Neural crest cell (in vitro differentiated cells): Measurements from ENCODE around the gene ADD2. TPM values are rescaled to one million over a fixed set of nuclear protein-coding genes. Genes with fewer than 3 reads are reported as not detected.

Source experiments
- DNase-seq: peaks from one replicate; pipeline ENCODE4 v3.0.0; 2021; ENCODE audit warnings: low read depth, mixed read lengths, low spot score
- H3K27ac Mint-ChIP-seq: one replicate; pipeline ENCODE4 v1.8.0; 2021; ENCODE audit warnings: mild to moderate bottlenecking, mixed read lengths; ENCODE audit not compliant: unreplicated experiment
- H3K27me3 Mint-ChIP-seq: 2 replicates; pipeline ENCODE4 v1.8.0; 2021; ENCODE audit warnings: low read depth, mild to moderate bottlenecking, mixed read lengths
- H3K36me3 Mint-ChIP-seq: 2 replicates; pipeline ENCODE4 v1.8.0; 2021; ENCODE audit warnings: low read depth, mild to moderate bottlenecking, mixed read lengths
- H3K4me1 Mint-ChIP-seq: 2 replicates; pipeline ENCODE4 v1.8.0; 2021; ENCODE audit warnings: mixed read lengths
- H3K4me3 Mint-ChIP-seq: one replicate; pipeline ENCODE4 v1.8.0; 2021; ENCODE audit warnings: mild to moderate bottlenecking, mixed read lengths
- H3K9me3 Mint-ChIP-seq: 2 replicates; pipeline ENCODE4 v1.8.0; 2021; ENCODE audit warnings: mixed read lengths
- total RNA-seq: library from RNA; stranded (reverse); gene quantifications from 2 replicates; pipeline ENCODE4 v1.2.1, GENCODE V29; 2021
- TF ChIP-seq, protein P1 (sequence below): fragments of 200-600 bp; sonication (generic); conservative IDR thresholded peaks from 2 replicates; pipeline ENCODE4 v1.5.0; 2021; ENCODE audit warnings: antibody characterized with exemption, mild to moderate bottlenecking

The ADD2 gene
- total RNA-seq, 1 donor from 2014 or later: 31.8 TPM

GRCh38 chr2:70753031-70753430, 15.0 kb downstream of the ADD2 start:
- DNase-seq: no peak
- Mint-ChIP-seq H3K36me3 (no peaks in the 10 kb centered on the region), H3K4me1 (no peaks in the 10 kb centered on the region), H3K4me3 (no peak overlapping the region), H3K9me3 (no peaks in the 10 kb centered on the region), H3K27ac (no peak overlapping the region), H3K27me3 (peaks cover 7% of the 10 kb centered on the region)
- TF ChIP-seq, protein P1, sequence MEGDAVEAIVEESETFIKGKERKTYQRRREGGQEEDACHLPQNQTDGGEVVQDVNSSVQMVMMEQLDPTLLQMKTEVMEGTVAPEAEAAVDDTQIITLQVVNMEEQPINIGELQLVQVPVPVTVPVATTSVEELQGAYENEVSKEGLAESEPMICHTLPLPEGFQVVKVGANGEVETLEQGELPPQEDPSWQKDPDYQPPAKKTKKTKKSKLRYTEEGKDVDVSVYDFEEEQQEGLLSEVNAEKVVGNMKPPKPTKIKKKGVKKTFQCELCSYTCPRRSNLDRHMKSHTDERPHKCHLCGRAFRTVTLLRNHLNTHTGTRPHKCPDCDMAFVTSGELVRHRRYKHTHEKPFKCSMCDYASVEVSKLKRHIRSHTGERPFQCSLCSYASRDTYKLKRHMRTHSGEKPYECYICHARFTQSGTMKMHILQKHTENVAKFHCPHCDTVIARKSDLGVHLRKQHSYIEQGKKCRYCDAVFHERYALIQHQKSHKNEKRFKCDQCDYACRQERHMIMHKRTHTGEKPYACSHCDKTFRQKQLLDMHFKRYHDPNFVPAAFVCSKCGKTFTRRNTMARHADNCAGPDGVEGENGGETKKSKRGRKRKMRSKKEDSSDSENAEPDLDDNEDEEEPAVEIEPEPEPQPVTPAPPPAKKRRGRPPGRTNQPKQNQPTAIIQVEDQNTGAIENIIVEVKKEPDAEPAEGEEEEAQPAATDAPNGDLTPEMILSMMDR: no peak

DNA sequence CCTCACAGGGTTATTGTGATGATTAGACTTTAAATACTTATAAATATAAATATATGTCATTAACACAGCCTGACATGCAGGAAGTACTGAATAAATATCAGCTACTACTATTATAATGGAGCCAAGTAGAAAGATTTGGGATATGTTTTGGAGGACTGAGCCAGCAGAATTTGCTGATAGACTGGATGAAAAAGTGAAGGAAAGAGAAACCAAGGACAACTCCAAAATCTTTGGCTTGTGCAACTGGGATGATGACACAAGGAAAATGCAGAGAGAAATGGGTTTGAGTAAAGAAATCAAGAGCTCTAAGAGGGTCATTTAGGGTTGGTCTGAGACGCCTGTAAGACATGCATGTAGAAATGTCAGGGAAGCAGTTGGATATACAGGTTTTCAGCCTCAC, 15.6 kb downstream of the ADD2 start:
- H3K27me3 Mint-ChIP-seq: peaks cover 7% of the 10 kb centered on the region
- peaks cover 3% of the 10 kb centered on the region for H3K4me1 Mint-ChIP-seq
- H3K27ac Mint-ChIP-seq: no peak overlapping the region
- DNase-seq: no peak
- H3K9me3 Mint-ChIP-seq: peaks cover 1% of the 10 kb centered on the region
- TF ChIP-seq, protein P1: no peak
- no peak overlapping the region for H3K4me3 Mint-ChIP-seq
- H3K36me3 Mint-ChIP-seq: no peaks in the 10 kb centered on the region

- H3K4me3 Mint-ChIP-seq: no peak overlapping the region
- TF ChIP-seq, protein P1: no peak
- peaks cover 4% of the 10 kb centered on the region for H3K9me3 Mint-ChIP-seq
- DNase-seq: no peak
- peaks cover 7% of the 10 kb centered on the region for H3K27me3 Mint-ChIP-seq
- H3K27ac Mint-ChIP-seq: no peak overlapping the region
- H3K36me3 Mint-ChIP-seq: no peaks in the 10 kb centered on the region
- H3K4me1 Mint-ChIP-seq: peaks cover 5% of the 10 kb centered on the region
Measured at GRCh38 chr2:70751881-70752280, 16.1 kb downstream of the ADD2 start.

DNA sequence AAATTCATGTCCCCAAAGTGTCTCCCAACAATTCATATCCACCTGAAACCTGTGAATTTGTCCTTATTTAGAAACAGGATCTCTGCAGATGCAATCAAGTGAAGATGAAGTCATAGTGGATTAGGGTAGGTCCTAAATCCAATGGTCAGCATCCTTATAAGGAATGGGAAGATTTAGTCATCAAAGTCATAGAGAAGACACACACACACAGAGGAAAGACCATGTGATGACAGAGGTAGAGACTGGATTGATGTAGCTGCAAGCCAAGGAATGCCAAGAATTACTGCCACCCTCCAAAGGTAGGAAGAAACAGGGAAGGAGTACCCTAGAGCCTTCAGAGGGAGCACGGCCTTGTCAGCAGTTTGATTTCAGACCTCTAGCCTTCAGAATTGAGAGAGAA, 17.7 kb downstream of the ADD2 start:
- no peak for DNase-seq
- no peaks in the 10 kb centered on the region for H3K36me3 Mint-ChIP-seq
- no peak overlapping the region for H3K27ac Mint-ChIP-seq

DNA sequence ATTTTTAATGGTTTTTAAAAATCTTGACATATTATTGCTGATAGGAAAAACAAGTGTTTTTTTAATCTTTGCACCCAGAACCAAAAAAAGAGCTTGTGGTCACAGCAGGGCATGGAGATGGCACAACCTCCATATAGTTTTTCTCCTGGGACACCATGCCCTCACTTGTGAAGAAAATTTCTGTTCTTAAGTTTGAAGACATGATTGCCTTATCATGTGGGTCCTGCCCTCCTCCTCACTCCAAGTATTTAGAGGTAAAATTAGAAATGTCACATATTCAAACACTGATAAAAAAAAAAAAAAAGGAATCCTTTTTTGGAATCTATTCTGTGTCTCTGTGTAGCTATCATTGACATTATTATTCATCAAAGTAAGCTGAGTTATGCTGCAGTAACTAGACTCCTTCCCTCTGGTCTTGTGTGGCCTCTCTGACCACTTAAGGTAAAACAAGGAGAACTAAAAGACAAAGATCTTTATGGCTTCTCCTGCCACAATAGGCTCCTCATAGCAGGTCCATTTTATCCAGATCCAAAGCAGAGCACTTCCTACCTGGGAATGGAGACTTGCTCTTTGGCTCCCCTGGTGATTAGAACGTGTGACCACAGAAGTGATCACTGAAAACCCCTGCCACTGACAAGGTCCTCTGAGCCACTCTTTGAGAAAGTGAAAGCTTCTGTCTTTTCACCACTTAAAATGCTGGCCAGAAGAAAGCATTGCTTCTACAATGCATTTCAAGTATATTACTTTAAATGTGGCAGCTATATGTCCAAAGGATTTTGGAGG, 19.8 kb downstream of the ADD2 start:
- peaks cover 4% of the 10 kb centered on the region for H3K9me3 Mint-ChIP-seq
- TF ChIP-seq, protein P1: no peak
- H3K36me3 Mint-ChIP-seq: no peaks in the 10 kb centered on the region
- no peak for DNase-seq
- H3K4me3 Mint-ChIP-seq: no peak overlapping the region
- peaks cover 37% of the 10 kb centered on the region for H3K4me1 Mint-ChIP-seq
- no peak overlapping the region for H3K27ac Mint-ChIP-seq
- H3K27me3 Mint-ChIP-seq: peaks cover 7% of the 10 kb centered on the region

More for the DNA sequence above, 17.7 kb downstream of the ADD2 start:
- Mint-ChIP-seq H3K4me1 (peaks cover 19% of the 10 kb centered on the region), H3K4me3 (no peak overlapping the region), H3K9me3 (peaks cover 4% of the 10 kb centered on the region), H3K27me3 (peaks cover 7% of the 10 kb centered on the region)
- TF ChIP-seq, protein P1: no peak
